GM21825 (cell line): Measurements from ENCODE around the gene MLH1.
A peak's percentile ranks its signal among the peaks of the same experiment; 100 is the strongest.
"Not testable (repeated sequence)": the region's sequence is repeated elsewhere in the genome, so short reads cannot be mapped to it uniquely, and the experiment has no call there.

ENCODE experiments used
- ATAC-seq: cut with Tn5 transposase; IDR thresholded peaks from one replicate; pipeline ENCODE4 v1.9.1; 2021; ENCODE audit warnings: mild to moderate bottlenecking, moderate library complexity; ENCODE audit not compliant: unreplicated experiment

MLH1 gene

GRCh38 chr3:36993326-36994283 lies at the start of gene MLH1:
Gene MLH1 (plus strand): TSS chr3:36993518. CDS start chr3:36993548, 30 bp downstream.
- ATAC-seq, result peak; percentile 92

- no peak for ATAC-seq
Measured at GRCh38 chr3:36943601-36944000, 49.7 kb upstream of the MLH1 start.

GRCh38 chr3:36944012-36944640 lies 49.2 kb upstream of the MLH1 start:
- peak; percentile 42 for ATAC-seq

DNA sequence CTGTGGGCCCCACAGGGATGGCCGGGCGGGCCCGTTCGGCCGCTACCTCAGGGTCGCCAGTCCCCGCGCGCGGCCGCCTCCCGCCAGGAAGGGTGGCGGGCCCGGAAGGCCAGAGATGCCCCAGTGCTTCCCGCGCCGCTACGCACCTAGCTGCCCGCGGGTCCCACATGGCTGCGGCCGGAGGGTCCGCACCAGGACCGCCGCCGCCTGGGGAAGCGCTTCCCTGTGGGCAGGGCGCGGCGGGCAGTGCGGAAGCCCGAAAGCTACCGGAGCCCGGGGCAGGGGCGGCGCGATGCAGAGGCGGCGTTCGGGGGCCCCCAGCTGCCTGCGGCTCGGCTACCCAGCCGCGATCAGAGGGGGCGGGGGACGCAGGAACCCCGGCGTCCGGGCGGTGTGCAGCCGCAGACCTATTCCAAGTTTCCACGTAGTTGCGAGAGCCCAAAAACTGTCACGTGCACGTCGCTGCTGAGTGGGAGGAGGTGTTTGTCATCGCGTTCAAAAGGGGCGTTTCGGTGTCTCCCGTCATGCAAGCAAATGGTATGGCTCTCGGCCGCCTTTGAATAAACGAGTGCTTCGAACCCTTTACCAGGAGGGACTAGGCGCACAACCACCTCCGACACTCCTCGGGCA lies 48.6 kb upstream of the MLH1 start, which contains the start of gene TRANK1:
TRANK1 (minus strand) TSS at position 414 of the 630 bp plus-strand sequence; CDS start at position 169, 245 bp downstream.
- peak; percentile 62 for ATAC-seq

DNA sequence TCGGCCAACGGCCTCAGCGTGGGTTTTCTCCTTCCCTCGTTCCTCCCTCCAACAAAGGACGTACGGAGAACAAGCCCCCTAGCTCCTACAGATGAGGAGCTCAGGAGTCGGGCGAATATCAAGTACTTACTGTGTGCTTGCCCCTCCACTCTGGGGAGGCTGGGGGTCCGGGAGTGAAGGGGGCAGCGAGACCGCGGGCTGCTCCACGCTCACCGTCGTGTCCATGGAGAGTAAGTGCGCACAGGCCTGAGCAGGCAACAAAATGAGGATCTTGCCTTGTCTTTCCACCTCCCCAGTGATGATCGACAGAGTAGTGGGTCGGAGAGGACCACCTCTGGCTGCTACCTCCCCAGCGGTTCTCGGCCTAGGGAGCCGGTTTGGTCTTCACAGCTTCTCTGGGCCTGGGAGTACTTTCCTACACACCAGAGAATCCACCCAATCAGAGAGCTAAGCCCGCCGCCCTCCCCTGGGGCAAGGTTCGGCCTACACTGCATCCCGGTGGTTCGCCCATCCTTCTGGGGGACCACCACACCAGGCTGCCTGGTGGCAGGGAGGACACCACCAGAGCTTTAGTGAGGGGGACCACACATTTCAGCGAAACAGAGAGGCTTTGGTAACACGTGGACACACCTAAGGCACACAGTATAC lies 47.9 kb upstream of the MLH1 start:
- ATAC-seq, result no peak

GRCh38 chr3:36947814-36948213 lies 45.5 kb upstream of the MLH1 start:
- not testable (repeated sequence) for ATAC-seq

DNA sequence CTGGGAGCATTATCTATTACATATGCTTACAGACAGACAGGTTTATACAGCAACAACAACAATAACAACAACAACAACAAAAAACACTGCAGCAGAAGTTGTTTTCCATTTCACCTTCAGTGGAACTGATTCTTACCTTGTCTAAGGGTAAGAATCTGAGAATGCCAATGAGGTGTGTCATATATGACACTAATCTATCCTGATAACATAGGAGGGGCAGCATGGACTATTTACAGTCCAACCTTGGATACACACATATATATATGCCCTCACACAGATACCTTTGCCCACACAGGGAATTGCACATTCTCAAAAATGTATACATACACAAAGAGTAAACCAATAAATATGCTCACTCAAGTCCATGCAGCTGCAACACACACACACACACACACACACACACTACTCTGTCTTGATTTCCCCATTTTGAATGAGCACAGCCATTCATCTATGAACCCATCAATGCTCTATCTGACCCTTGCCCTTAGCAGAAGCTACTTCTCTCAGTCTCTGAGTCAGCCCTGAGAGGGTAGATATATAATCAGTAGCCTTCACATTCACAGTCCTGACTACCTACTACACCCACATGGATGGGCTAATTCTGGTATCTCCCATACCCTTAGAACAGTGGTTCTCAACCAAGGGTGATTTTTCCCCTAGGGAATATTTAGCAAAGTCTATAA lies 38.7 kb upstream of the MLH1 start:
- ATAC-seq, result no peak

- ATAC-seq, result no peak
Measured at GRCh38 chr3:36956155-36956554, 37.2 kb upstream of the MLH1 start.

GRCh38 chr3:36957063-36957462 lies 36.3 kb upstream of the MLH1 start:
- no peak for ATAC-seq

- ATAC-seq, result no peak
Measured at GRCh38 chr3:36957862-36958686, 35.2 kb upstream of the MLH1 start.

DNA sequence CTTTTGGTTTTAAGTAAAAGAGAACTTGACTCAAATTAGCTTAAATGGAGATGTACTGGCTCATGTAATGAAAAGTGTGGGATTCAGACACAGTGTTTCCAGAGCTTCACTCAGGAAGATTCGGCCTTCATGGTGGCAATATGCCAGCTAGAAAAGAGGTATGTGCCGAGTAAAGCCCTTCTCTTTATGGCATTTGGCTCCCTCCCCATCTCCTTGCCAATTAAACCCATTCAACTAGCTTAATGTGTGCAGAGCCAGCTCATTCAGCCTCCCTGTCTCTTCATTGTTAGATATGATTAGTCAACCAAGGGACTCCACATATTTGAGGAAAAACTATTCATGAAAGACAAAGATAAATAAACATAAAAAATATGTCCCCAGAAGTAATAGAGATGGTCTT lies 33.5 kb upstream of the MLH1 start:
- ATAC-seq, result no peak

DNA sequence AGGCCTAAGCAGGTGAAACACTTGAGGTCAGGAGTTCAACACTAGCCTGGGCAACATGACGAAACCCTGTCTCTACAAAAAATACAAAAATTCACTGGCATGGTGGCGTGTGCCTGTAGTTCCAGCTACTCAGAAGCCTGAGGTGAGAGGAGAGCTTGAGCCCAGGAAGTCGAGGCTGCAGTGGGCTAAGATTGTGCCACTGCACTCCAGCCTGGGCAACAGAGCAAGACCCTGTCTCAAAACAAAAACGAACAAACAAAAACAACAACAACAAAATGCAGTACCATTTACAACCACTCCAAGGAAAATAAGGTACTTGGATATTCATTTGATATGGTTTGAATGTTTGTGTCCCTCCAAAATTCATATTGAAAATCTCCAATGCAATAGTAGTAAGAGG lies 32.8 kb upstream of the MLH1 start:
- ATAC-seq, result no peak

DNA sequence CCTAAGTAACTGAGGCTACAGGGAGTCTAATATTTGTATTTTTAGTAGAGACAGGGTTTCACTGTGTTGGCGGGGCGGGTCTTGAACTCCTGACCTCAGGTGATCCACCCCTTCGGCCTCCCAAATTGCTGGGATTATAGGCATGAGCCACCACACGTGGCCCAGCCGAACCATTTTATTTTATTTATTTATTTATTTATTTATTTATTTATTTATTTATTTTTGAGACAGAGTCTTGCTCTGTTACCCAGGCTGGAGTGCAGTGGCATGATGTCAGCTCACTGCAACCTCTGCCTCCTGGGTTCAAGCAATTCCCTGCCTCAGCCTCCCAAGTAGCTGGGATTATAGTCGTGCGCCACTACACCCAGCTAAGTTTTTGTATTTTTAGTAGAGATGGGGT lies 30.3 kb upstream of the MLH1 start:
- ATAC-seq, result not testable (repeated sequence)

DNA sequence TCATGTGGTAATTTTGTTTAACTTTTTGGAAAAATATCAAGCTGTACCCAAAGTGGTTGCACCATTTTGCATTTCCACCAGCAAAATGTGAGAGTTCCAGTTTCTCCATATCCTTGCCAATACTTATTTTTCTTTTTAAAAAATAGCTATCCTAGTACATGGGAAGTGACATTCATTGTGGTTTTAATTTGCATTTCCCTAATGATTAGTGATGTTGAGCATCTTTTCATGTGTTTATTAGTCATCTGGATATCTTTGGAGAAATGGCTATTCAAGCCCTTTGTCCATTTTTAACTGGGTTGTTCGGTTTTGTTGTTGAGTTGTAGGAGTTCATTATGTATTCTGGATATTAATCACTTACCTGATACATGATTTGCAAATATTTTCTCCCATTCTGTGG lies 29.0 kb upstream of the MLH1 start:
- ATAC-seq, result no peak

DNA sequence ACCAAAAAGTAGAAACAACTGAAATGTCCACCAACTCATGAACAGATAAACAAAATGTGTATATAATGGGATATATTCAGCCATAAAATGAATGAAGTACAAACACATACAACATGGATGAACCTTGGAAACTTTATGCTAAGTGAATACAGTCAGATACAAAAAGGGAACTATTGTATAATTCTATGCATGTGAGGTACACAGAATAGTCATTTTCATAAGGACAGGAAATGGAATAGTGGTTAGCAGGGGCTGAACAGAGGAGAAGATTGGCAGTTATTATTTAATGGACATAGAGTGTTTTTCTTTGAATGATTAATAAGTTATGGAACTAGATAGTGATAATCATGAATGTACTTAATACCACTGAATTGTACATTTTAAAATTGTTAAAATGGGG lies 28.5 kb upstream of the MLH1 start:
- no peak for ATAC-seq

DNA sequence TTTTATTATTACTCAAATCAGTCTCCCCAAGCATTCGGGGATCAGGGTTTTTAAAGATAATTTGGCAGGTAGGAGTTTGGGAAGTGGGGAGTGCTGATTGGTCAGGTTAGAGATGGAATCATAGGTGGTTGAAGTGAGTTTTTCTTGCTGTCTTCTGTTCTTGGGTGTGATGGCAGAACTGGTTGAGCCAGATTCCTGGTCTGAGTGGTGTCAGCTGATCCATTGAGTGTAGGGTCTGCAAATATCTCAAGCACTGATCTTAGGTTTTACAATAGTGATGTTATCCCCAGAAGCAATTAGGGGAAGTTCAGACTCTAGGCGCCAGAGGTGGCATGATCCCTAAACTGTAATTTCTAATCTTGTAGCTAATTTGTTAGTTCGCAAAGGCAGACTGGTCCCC lies 27.9 kb upstream of the MLH1 start:
- no peak for ATAC-seq

- ATAC-seq, result no peak
Measured at GRCh38 chr3:36969085-36969484, 24.2 kb upstream of the MLH1 start.

GRCh38 chr3:36969540-36970432 lies 23.5 kb upstream of the MLH1 start:
- ATAC-seq, result peak; percentile 99

- ATAC-seq, result no peak
Measured at GRCh38 chr3:36972163-36972562, 21.2 kb upstream of the MLH1 start.
